ENCODE results near the gene GPR171. TPM values are rescaled to one million over a fixed set of nuclear protein-coding genes. Genes with fewer than 3 reads are reported as not detected.
"Not testable (repeated sequence)": the region's sequence is repeated elsewhere in the genome, so short reads cannot be mapped to it uniquely, and the experiment has no call there.

GPR171 gene
- total and polyA plus RNA-seq, 10 donors, result 2.7 to 40.4 (median 11.1) TPM

GRCh38 chr3:151174351-151174750, 28.7 kb downstream of the GPR171 start:
- intact Hi-C loops (cut with DNase I; ENCODE audit: low total_unique reads), result no loop called here
- 41 to 64% (median 46%) methylated on average over 2 of the region's 2 CpGs for WGBS, 5 donors

GRCh38 chr3:151171145-151171757, 31.8 kb downstream of the GPR171 start:
- Histone ChIP-seq H3K36me3 (no peaks in the 10 kb centered on the region), H3K9me3 (no peaks in the 10 kb centered on the region), H3K4me3 (peak overlapping the region in 1 of 8 donors; percentile 18), H3K4me1 (peaks cover 25 to 53% (median 41%) of the 10 kb centered on the region in 6 donors), H3K27ac (peak overlapping the region in 7 of 8 donors; percentile 18 to 87 (median 77)), H3K27me3 (replicated peaks in 1 of 7) (no peaks in the 10 kb centered on the region)
- DNase-seq, result no peak
- TF ChIP-seq CTCF (IDR thresholded peaks at IDR 0.05 in 8 of 11, conservative IDR thresholded peaks at IDR 0.05 in 3 of 11) (no peak), POLR2AphosphoS5 (IDR thresholded peaks at IDR 0.05) (peak in 1 of 3 donors; percentile 61), POLR2A (IDR thresholded peaks at IDR 0.05) (no peak)
- intact Hi-C loops (cut with DNase I; ENCODE audit: low total_unique reads), result no loop called here
- WGBS, 5 donors, result 13 to 31% (median 18%) methylated on average over 5 of the region's 5 CpGs

More at GRCh38 chr3:151174351-151174750, 28.7 kb downstream of the GPR171 start:
- no peak for DNase-seq
- Histone ChIP-seq H3K27ac (no peak overlapping the region), H3K36me3 (no peaks in the 10 kb centered on the region), H3K9me3 (no peaks in the 10 kb centered on the region), H3K27me3 (replicated peaks in 1 of 7) (no peaks in the 10 kb centered on the region), H3K4me3 (no peak overlapping the region), H3K4me1 (peaks cover 23 to 39% (median 27%) of the 10 kb centered on the region in 6 donors)
- TF ChIP-seq CTCF (IDR thresholded peaks at IDR 0.05 in 8 of 11, conservative IDR thresholded peaks at IDR 0.05 in 3 of 11), result no peak
- TF ChIP-seq POLR2A (IDR thresholded peaks at IDR 0.05), result no peak
- TF ChIP-seq POLR2AphosphoS5 (IDR thresholded peaks at IDR 0.05), result no peak

- peaks cover 25 to 53% (median 41%) of the 10 kb centered on the region in 6 donors for H3K4me1 ChIP-seq
- DNase-seq, result peak; percentile 82
- 52 to 61% (median 59%) methylated on average over 9 of the region's 9 CpGs for WGBS, 5 donors
- H3K9me3 ChIP-seq; H3K27me3 ChIP-seq (replicated peaks in 1 of 7); H3K36me3 ChIP-seq: not testable (repeated sequence)
- intact Hi-C loops (cut with DNase I; ENCODE audit: low total_unique reads), result loop anchor here (2.0 kb wide), 1 partner anchor 113 kb away; no protein-coding TSS in a partner anchor
- peak overlapping the region in 1 of 8 donors; percentile 39 for H3K4me3 ChIP-seq
- peak overlapping the region; percentile 32 to 87 (median 76) for H3K27ac ChIP-seq
Measured at GRCh38 chr3:151169948-151170679, 32.9 kb downstream of the GPR171 start.

GRCh38 chr3:151169262-151169947, 33.6 kb downstream of the GPR171 start:
- H3K9me3 ChIP-seq, result no peaks in the 10 kb centered on the region
- TF ChIP-seq CTCF (IDR thresholded peaks at IDR 0.05 in 8 of 11, conservative IDR thresholded peaks at IDR 0.05 in 3 of 11) (no peak), POLR2AphosphoS5 (IDR thresholded peaks at IDR 0.05) (no peak), POLR2A (IDR thresholded peaks at IDR 0.05) (no peak)
- H3K4me3 ChIP-seq, result peak overlapping the region in 1 of 8 donors; percentile 39
- WGBS, 5 donors, result 59 to 77% (median 65%) methylated on average over 9 of the region's 9 CpGs
- peak overlapping the region; percentile 32 to 87 (median 76) for H3K27ac ChIP-seq
- no peaks in the 10 kb centered on the region for H3K27me3 ChIP-seq (replicated peaks in 1 of 7)
- intact Hi-C loops (cut with DNase I; ENCODE audit: low total_unique reads), result loop anchor here (2.0 kb wide), 1 partner anchor 113 kb away; no protein-coding TSS in a partner anchor
- peaks cover 25 to 53% (median 41%) of the 10 kb centered on the region in 6 donors for H3K4me1 ChIP-seq
- no peaks in the 10 kb centered on the region for H3K36me3 ChIP-seq
- peak; percentile 77 for DNase-seq

Data from spleen (tissue), 11 donors.